Endothelial cell of umbilical vein (primary cell): Measurements from ENCODE around the gene ZNF12.

Source experiments
- GATA2 ChIP-seq: IDR thresholded peaks from 2 replicates; pipeline ENCODE4 v1.7.0; 2011; ENCODE audit warnings: low read depth, mild to moderate bottlenecking, moderate library complexity, mixed read lengths, low read length; ENCODE audit not compliant: insufficient read length, insufficient read depth
- POLR2A ChIP-seq: IDR thresholded peaks from 2 replicates; pipeline ENCODE4 v1.6.1; 2012; ENCODE audit warnings: low read depth, mild to moderate bottlenecking, control low read depth, low read length
- TF ChIP-seq, protein P1 (sequence below), 2 donors: IDR thresholded peaks; 1 replicate in 1 of 2; 2 replicates in 1 of 2; pipeline ENCODE4 v1.5.1; 2011; ENCODE audit warnings: low read length in 2 of 2, mild to moderate bottlenecking in 2 of 2, moderate library complexity in 2 of 2, control low read depth in 1 of 2, inconsistent platforms in 1 of 2, low read depth in 1 of 2; ENCODE audit not compliant: insufficient read depth in 1 of 2; ENCODE audit errors: extremely low read depth in 1 of 2

GRCh38 chr7:6701860-6702259 lies 4.9 kb downstream of the ZNF12 start:
- TF ChIP-seq, protein P1, sequence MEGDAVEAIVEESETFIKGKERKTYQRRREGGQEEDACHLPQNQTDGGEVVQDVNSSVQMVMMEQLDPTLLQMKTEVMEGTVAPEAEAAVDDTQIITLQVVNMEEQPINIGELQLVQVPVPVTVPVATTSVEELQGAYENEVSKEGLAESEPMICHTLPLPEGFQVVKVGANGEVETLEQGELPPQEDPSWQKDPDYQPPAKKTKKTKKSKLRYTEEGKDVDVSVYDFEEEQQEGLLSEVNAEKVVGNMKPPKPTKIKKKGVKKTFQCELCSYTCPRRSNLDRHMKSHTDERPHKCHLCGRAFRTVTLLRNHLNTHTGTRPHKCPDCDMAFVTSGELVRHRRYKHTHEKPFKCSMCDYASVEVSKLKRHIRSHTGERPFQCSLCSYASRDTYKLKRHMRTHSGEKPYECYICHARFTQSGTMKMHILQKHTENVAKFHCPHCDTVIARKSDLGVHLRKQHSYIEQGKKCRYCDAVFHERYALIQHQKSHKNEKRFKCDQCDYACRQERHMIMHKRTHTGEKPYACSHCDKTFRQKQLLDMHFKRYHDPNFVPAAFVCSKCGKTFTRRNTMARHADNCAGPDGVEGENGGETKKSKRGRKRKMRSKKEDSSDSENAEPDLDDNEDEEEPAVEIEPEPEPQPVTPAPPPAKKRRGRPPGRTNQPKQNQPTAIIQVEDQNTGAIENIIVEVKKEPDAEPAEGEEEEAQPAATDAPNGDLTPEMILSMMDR (IDR thresholded peaks at IDR 0.05; ENCODE audit: extremely low read depth in 1 of 2, insufficient read depth in 1 of 2, low read depth in 1 of 2, low read length in 2 of 2), result no peak
- TF ChIP-seq POLR2A, result no peak
- TF ChIP-seq GATA2, result no peak
